Amniotic stem cell (primary cell): ENCODE measurements around the gene TMPRSS7.

Experiments
- DNase-seq: peaks from one replicate; lab custom pipeline; 2025; lab: John Stamatoyannopoulos, UW

Gene TMPRSS7

DNA sequence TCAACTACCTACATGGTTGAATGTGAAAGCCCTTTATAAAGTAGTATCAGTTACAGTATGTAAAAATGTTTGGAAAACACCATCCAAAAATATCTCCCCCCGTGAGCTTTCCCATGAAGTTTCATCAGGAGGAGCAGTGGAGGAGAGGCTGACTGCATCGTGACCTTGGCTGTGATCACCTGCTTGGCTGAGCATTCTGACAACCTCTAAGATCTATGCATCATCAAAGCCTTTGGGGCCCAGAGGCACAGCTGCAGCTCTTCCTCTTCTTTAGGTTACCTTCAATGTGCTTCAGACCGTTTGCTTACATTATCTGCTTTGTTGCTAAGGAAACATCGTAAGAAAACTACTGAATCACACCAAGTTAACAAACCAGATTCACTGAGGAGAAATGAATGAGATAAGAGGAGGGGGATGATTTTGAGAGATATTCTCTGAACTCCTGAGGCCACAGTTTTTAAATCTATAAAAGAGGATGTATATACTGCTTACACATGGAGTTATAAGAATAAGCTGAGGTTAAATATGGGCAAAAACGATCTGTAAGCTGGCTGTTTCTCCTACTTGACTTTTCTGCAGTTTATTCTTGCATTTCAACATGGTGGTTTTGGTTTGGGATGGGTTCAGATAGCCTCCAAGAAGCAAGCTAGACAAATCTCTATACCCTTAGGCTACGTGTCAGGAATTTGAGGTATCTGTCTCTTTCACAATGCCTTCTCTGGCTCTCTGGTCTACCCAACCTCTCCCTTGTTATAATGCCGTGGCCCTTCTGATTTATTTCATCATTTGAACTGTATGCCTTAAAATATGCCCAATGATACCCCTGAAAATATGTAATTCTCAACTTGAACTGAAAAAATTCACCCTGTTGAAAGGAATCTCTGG is 94.5 kb downstream of the TMPRSS7 start:
- DNase-seq, result no peak

DNA sequence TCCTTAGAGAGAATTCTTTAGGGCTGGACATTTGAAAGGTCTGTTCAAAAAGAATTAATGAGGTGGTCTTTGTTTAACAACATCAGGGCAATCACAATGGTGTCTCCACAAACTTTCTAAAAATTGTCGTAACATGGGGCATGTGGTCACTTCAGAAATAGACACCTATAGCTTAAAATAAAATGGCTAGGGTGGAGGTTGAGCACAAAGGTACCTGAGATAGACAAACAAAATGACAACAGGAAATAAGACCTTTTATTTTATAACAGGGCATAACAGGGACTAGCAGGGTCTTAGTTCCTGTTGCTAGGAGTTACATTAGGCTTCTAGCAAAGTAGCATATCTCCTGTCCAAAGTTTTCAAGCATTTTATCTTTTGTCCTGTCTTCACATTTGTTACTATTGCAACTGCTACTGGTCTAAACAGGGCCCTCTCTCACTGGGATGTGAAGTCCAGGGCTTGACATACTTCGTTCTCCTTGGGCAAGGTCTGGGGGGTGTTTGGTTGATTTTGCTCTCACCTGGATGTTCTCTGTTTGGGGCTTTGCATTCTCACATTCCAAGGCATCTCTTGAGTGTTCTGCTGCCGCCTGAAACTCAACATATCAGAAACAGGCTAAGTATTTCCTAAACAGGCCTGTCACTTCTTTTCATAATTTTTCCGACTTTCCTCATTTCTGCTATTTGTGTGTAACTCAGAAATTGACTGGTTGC is 95.5 kb downstream of the TMPRSS7 start:
- DNase-seq, result no peak

DNA sequence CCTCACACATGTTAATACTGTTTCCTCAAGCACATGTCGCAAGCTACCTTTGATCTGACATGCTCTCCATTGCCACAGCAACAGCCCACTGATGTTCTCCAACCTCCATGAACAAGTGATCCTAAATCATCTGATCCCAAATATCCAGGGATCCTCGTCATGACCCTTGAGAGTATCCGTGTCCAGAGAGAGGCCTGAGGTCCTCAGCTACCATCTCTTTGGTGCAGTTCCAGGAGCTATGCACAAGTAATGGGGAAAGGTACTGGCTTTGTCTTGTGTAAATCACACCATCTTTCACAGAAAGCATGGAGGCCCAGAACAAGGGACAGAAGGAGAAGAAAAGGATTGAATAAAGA is 96.1 kb downstream of the TMPRSS7 start:
- no peak for DNase-seq
